ENCODE measurements around the gene SH3RF1. TPM values are rescaled to one million over a fixed set of nuclear protein-coding genes. Genes with fewer than 3 reads are reported as not detected.

Gene SH3RF1
- polyA plus RNA-seq, 1 donor = 20.3 TPM

DNA sequence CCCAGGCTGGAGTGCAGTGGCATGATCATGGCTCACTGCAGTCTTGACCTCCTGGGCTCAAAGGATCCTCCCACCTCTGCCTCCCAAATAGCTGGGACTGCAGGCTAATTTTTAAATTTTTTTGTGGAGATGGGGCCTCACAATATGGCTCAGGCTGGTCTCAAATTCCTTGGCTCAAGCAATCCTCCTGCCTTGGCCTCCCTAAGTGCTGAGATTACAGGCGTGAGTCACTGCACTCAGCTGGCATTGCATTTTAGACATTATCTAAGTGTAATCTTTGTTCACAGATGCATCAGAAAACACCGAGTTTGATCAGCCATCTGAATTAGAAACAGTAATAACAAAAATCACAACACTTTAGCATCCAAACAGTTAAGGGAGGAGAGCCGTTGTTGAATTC, 207.3 kb downstream of the SH3RF1 start:
- no peak for DNase-seq

DNA sequence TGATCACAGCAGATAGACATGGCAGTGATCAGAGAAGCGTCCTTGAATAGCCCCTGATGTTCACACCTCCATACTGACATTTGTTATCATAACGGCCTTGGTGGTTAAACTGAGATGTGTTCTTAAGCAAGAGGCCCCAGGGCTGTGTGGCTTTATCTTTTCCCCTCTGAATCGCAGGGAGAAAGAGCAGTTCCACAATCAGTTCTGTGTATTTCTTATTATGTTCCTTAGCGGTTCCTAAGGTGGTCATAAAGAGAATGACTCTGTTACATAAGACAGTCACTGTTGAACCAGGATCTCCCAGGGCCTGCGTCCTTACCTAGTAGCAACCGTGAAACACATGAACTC, 207.9 kb downstream of the SH3RF1 start:
- DNase-seq = no peak

DNA sequence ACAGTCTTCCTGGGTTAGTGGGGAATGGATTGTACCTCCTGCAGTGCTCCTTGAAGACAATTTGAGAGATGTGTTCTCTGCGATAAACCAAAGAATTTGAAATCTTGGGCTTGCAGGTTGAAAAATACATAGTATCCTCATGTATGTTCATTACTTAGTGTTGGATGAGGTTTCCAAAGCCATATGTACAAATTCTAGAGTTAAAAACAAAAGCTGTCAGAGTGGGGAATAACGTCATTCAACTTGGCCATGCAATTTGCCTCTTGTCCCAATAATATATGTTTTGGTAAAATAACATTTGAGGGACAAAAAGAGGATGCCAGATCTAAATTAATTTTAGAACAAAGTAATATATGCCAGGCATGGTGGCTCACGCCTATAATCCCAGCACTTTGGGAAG, 209.4 kb downstream of the SH3RF1 start:
- no peak for DNase-seq

- no peak for DNase-seq
Observed at GRCh38 chr4:169060391-169061091, 210.2 kb downstream of the SH3RF1 start.

DNA sequence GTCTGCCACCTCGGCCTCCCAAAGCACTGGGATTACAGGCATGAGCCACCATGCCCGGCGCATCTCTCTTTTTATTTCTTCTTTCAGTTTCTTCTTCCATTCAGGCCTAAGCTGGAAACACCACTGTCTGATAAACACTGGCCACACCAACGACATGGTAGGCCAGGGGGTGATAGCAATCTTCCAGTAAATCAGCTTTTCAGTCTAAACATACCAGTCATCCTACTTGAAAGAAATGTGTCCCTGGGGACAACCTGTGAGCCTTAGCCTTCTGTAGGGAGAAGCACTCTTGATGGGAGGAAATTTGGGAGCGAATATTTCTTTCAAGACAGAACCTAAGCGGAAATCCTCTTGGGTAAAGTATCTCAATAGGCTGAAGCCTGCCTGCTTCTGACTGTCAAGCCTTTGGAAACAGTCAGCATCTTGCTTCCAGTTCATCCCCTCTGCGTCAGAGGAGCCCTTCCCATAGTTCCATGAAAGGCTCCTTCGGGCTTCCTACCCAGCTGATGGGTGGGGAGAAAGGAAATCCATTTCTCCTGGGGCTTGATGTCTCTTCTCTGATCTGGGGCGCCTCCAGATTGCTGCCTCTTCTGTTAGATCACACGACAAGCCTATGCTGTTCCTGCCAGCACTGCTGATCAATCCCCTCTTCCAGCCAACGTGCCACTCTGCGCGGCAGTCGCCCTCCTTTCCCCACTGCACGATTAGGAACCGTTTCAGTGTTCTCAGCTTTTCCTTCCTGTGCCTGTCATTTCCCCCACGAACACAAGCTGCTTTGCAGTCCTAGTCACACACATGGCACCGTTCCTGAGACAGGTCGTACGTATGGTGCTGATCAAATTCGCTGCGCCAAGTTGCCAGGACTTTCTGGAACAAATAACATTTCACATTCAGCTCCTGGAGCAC, 211.2 kb downstream of the SH3RF1 start:
- peak; percentile 43 for DNase-seq

- DNase-seq = no peak
Observed at GRCh38 chr4:169058312-169058711, 212.4 kb downstream of the SH3RF1 start.

GRCh38 chr4:169054879-169055278, 215.9 kb downstream of the SH3RF1 start:
- no peak for DNase-seq

GRCh38 chr4:169052594-169052945, 218.2 kb downstream of the SH3RF1 start:
- no peak for DNase-seq

DNA sequence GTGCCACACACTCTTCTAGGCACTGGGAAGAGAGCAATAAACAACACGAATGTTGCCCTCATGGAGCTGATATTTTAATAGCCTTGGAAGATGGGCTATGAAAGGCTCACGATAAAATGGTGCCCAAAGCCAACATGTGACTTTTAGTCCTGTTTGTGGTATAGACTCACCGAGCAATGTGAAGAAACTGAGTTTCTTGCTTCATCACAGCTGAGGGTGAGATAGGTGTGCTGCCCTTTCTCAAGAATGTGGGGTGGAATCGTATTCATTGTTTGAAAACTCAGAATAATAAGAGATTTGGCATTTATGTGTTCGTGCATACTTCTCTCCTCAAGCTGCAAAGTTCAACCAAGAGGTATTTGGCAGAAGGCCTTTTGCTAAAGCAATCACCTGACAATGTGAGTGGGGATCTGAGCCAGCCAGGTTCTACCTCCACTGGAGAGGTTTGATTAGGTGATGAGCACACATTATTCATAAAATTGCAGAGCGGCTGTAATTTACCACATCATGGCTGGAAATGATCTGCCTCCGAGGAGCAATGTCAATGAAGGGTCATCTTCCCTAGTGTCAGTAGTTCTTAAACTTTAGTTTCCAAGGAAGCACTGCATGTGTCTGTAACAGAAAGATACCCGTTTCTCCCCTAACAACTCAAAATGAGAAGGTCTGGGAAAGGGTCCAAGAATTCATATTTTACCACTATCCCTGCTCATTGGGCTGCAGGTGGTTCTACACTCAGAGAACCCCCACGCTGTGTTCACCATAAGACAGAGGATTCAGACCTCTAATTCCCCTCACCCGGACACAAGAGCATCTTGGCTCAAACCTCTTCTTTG, 218.8 kb downstream of the SH3RF1 start:
- peak; percentile 85 for DNase-seq

- DNase-seq = peak; percentile 72
Observed at GRCh38 chr4:169050881-169051760, 219.6 kb downstream of the SH3RF1 start.

GRCh38 chr4:169050284-169050683, 220.5 kb downstream of the SH3RF1 start:
- no peak for DNase-seq

- DNase-seq = no peak
Observed at GRCh38 chr4:169048868-169049414, 221.8 kb downstream of the SH3RF1 start.

DNA sequence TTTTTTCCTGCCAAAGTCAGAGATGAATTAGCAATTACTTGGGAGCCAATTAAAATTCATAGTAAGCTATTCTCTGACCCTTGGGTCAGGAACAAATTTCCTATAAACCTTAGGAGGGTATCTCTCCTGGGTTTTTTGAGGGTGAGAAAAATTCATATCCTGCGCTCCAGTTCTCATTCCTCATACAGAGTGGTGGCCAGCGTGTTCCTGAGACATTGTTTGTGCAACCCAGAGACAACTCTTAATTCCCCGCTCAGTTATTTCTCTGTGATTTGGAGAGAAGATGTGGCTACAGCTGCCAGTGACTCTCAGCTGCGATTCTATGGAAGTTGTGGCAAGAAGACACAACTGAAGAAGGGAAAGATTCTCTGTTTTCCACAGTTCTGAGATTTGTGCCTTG, 222.8 kb downstream of the SH3RF1 start:
- peak; percentile 63 for DNase-seq

GRCh38 chr4:169045862-169046584, 224.7 kb downstream of the SH3RF1 start:
- no peak for DNase-seq

DNA sequence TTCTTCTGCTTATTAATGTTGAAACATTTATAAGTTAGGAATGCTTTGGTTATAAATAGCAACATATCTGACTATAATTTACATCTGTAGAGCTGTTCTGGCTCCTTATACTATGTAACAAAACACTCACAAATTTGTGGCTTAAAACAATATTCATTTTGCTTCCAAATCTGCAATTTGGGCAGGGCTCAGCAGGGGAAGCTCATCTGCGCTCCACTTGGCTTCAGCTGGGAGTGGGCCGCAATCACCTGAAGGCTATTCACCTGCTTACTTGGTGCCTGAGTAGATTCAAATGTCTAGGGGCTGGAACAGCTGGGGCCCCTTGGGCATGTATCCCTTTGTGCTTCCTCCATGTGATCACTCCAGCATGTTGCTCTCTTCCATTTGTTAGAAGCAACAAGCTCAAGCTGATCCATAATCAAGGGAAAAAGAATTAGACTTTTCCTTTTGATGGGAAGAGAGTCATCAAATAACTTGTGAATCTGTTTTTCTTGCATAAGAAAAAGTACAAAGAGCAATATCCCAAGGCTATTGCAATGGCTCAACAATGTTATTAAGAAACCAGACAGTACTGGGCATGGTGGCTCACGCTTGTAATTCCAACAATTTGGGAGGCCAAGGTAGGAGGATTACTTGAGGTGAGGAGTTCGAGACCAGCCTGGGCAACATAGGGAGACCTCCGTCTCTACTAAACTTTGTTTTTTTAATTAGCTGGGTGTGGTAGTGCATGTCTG, 225.9 kb downstream of the SH3RF1 start:
- DNase-seq = no peak
